ENCODE results near the gene GPBAR1. TPM values are rescaled to one million over a fixed set of nuclear protein-coding genes. Genes with fewer than 3 reads are reported as not detected.

Gene GPBAR1
- total and polyA plus RNA-seq, 2 of the 8 experiments (the other 6 are each of a cell fraction or from before 2014, with no cell fraction given) = 0.32 to 0.59 TPM

DNA sequence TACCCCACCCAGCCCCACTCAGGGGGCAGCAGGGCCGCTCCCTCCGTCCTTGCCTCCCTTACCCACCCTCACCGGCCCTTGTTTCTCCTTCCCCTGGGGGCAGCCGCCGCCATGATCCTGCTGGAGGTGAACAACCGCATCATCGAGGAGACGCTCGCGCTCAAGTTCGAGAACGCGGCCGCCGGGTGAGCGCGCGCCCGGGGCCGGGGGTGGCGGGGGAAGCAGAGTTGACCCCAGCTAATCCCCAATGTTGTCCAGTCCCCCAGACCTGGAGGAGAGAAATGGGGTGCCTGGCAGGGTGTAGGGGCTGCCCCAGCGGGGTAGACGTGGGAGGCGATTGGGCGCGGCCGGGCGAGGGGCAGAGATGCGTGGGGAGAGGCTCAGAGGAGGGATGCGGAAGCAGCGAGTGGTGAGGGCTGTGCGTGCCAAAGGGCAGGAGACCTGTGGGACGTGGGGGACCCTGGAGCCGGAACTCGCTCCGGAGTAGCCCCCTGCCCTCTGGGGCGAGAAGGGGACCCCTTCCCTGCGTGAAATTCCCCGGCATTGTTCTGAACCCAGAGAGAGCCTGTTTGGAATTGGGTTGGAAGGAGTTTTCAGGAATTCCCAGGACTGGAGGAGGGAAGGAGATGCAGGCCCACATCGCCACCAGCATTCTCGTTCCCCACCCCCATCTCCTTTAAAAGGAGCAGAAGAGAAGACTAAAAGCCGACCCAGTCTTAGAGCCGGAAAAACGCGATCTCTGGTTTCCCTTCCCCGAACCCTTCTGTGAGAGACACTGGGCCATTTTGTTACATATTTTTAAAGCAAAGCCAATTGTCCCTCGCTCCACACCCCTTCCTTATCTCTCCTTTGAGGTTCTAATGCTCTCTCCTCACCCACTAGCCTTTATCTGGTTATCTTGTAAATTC is 43.2 kb upstream of the GPBAR1 start:
- ChIA-PET POLR2A (ENCODE audit: partially characterized antibody) (interaction anchor here (0.7 to 1.8 kb wide), 3 partner anchors 13 to 40 kb away, joined by 3 to 12 read pairs (median 3); no protein-coding TSS in a partner anchor), CTCF (ENCODE audit: partially characterized antibody) (interaction anchor here (0.5 to 2.0 kb wide), 2 partner anchors 14 to 681 kb away, joined by 3 to 7 read pairs; no protein-coding TSS in a partner anchor)
- FAIRE-seq = no peak
- TF ChIP-seq CTBP2 (IDR thresholded peaks at IDR 0.05; ENCODE audit: borderline replicate concordance, insufficient read depth, insufficient read length, low read length) = no peak
- TF ChIP-seq KDM1A (IDR thresholded peaks at IDR 0.05; ENCODE audit: borderline replicate concordance, low read length) = no peak
- no peak; the same call in 1 of the 2 replicates for TF ChIP-seq PHF8 (conservative IDR thresholded peaks at IDR 0.05; ENCODE audit: low read depth, low read length)
- TF ChIP-seq CREB1 (IDR thresholded peaks at IDR 0.05) = no peak
- no peak for TF ChIP-seq TCF12 (IDR thresholded peaks at IDR 0.05; ENCODE audit: low read depth, low read length)
- TF ChIP-seq RBBP5 (IDR thresholded peaks at IDR 0.05; ENCODE audit: borderline replicate concordance, low read depth, low read length) = 0 out of 2 replicates have a peak, but pooled peaks have one; percentile 34
- no peak for TF ChIP-seq NRF1 (IDR thresholded peaks at IDR 0.05; ENCODE audit: low read depth, low read length)
- no peak for TF ChIP-seq ZNF274 (IDR thresholded peaks at IDR 0.05; ENCODE audit: borderline replicate concordance, extremely low read depth, low read length)
- TF ChIP-seq CHD1 (IDR thresholded peaks at IDR 0.05; ENCODE audit: low read depth, low read length) = no peak
- TF ChIP-seq POLR2AphosphoS5 (IDR thresholded peaks at IDR 0.05; ENCODE audit: low read depth, low read length) = no peak
- TF ChIP-seq MAFK (IDR thresholded peaks at IDR 0.05; ENCODE audit: low read depth, low read length) = no peak

More for the DNA sequence above, 43.2 kb upstream of the GPBAR1 start:
- no peak overlapping the region for H2BK20ac ChIP-seq (ENCODE audit: low read length)
- peak overlapping the region; percentile 37 for H3K14ac ChIP-seq (ENCODE audit: insufficient read length)
- peaks cover 2% of the 10 kb centered on the region; the same call in 1 of the 2 replicates for H3K23me2 ChIP-seq (ENCODE audit: low read depth, low read length)
- peaks cover 14% of the 10 kb centered on the region; the same call in 1 of the 2 replicates for H3K79me1 ChIP-seq (ENCODE audit: low read depth, low read length)
- peaks cover 0 to 9% (median 0%) of the 10 kb centered on the region in 4 experiments; a peak in 2 of 8 replicates for H3K36me3 ChIP-seq (ENCODE audit: control insufficient read depth in 2 of 4, insufficient read depth in 4 of 4, low read length in 3 of 4)
- peaks cover 0 to 10% (median 3%) of the 10 kb centered on the region in 4 experiments; a peak in 3 of 7 replicates for H3K4me1 ChIP-seq (replicated peaks in 1 of 4; ENCODE audit: control insufficient read depth in 3 of 4, insufficient read depth in 4 of 4, low read length in 3 of 4)
- H3K4me3 ChIP-seq (ENCODE audit: extremely low read depth in 1 of 4, insufficient read depth in 2 of 4, low read depth in 3 of 4, low read length in 4 of 4) = peak overlapping the region; percentile 87 to 93 (median 92)
- peak overlapping the region; percentile 26 for H3K56ac ChIP-seq (replicated peaks; ENCODE audit: insufficient read length, low read depth, low read length)
- H2BK12ac ChIP-seq (ENCODE audit: low read depth, low read length) = 0 out of 2 replicates have a peak overlapping the region, but pooled peaks have one; percentile 17
- H3K9ac ChIP-seq (replicated peaks in 1 of 4; ENCODE audit: extremely low read depth in 1 of 4, low read depth in 3 of 4, low read length in 3 of 4) = peak overlapping the region; percentile 68 to 85 (median 75)
- H3K9me3 ChIP-seq (ENCODE audit: insufficient read depth in 2 of 2, low read depth in 1 of 2, low read length in 1 of 2) = no peaks in the 10 kb centered on the region
- peak overlapping the region; percentile 86 for H4K5ac ChIP-seq (ENCODE audit: insufficient read length, low read depth, low read length)
- H3K27ac ChIP-seq (ENCODE audit: low read depth, low read length) = peak overlapping the region; percentile 69
- WGBS, 2 experiments (ENCODE audit: extremely low coverage in 1 of 2, insufficient coverage in 1 of 2, insufficient read length in 1 of 2, insufficient replicate concordance in 2 of 2, low coverage in 1 of 2, low lambda C conversion rate in 2 of 2, missing lambda C conversion rate in 1 of 2) = 1% methylated on average over 44 of the region's 47 CpGs; no CpG with 5 or more reads in 1 of the 2 experiments
- peak overlapping the region; percentile 78; the same call in 1 of the 2 replicates for H3K18ac ChIP-seq (ENCODE audit: extremely low read depth, low read length)
- H4K91ac ChIP-seq (replicated peaks; ENCODE audit: insufficient read length, low read length) = peak overlapping the region; percentile 94
- H3K4me2 ChIP-seq (ENCODE audit: insufficient read depth in 1 of 2, low read depth in 2 of 2, low read length in 2 of 2) = peak overlapping the region; percentile 64 to 92
- H2BK15ac ChIP-seq (ENCODE audit: low read length) = no peak overlapping the region
- peak overlapping the region; percentile 71; the same call in 1 of the 2 replicates for H4K8ac ChIP-seq (ENCODE audit: extremely low read depth, insufficient read depth, low read length)
- H2BK5ac ChIP-seq (ENCODE audit: low read depth, low read length) = peak overlapping the region; percentile 91
- peak in 1 of 2 experiments; percentile 66 for DNase-seq (ENCODE audit: low read depth in 1 of 2, low spot score in 2 of 2)
- peaks cover 3 to 9% of the 10 kb centered on the region in 2 experiments for H4K20me1 ChIP-seq (replicated peaks in 1 of 2; ENCODE audit: control insufficient read depth in 1 of 2, insufficient read depth in 2 of 2, low read length in 2 of 2)
- no peak overlapping the region for H2BK120ac ChIP-seq (replicated peaks; ENCODE audit: low read depth, low read length)
- H3K27me3 ChIP-seq (replicated peaks in 1 of 4; ENCODE audit: control insufficient read depth in 3 of 4, extremely low read depth in 1 of 4, insufficient read depth in 3 of 4, low read length in 3 of 4) = no peaks in the 10 kb centered on the region
- H3K79me2 ChIP-seq (ENCODE audit: control insufficient read depth in 1 of 2, insufficient read depth in 2 of 2, low read length in 2 of 2) = peaks cover 38 to 51% of the 10 kb centered on the region in 2 experiments
- peak overlapping the region; percentile 61 for H3K4ac ChIP-seq (replicated peaks; ENCODE audit: insufficient read length, low read depth, low read length)
- H3K23ac ChIP-seq (ENCODE audit: insufficient read length) = no peak overlapping the region
- no peak overlapping the region for H2AFZ ChIP-seq (ENCODE audit: low read length)
- H2AK5ac ChIP-seq (ENCODE audit: low read depth, low read length) = no peak overlapping the region
